Omental fat pad (tissue), 4 donors: Measurements from ENCODE around the gene PYGL. TPM values are rescaled to one million over a fixed set of nuclear protein-coding genes. Genes with fewer than 3 reads are reported as not detected.
"Not testable (repeated sequence)": the region's sequence is repeated elsewhere in the genome, so short reads cannot be mapped to it uniquely, and the experiment has no call there.

Experiments used
- ATAC-seq: fragments of 150-250 bp; one replicate; pipeline ENCODE4 v1.9.1; 2016; ENCODE audit warnings: mild to moderate bottlenecking, moderate library complexity; ENCODE audit not compliant: low FRiP score
- DNase-seq: peaks from one replicate; pipeline ENCODE4 v3.0.0-alpha.2; 2019; ENCODE audit warnings: low spot score
- CTCF ChIP-seq, 3 donors: fragments of 450-650 bp; IDR thresholded peaks; one replicate each; pipeline ENCODE4 v1.5.1; 2016 to 2017; ENCODE audit warnings: antibody characterized with exemption in 3 of 3, mild to moderate bottlenecking in 3 of 3, moderate library complexity in 2 of 3
- total RNA-seq, 4 donors: library from RNA; depleted of rRNA; stranded (reverse); fragments of >200 nt; gene quantifications; one replicate each; pipeline ENCODE4 v1.1.0, GENCODE V29; 2016

PYGL gene
- total RNA-seq, 4 donors from 2014 or later, result 91.0 to 177 (median 117) TPM

- TF ChIP-seq CTCF (IDR thresholded peaks at IDR 0.05), result no peak
- no peak for ATAC-seq
- no peak for DNase-seq
Measured at GRCh38 chr14:50967103-50967502, 22.8 kb upstream of the PYGL start.

GRCh38 chr14:50964683-50965390, 20.6 kb upstream of the PYGL start:
- DNase-seq, result peak; percentile 48
- no peak for TF ChIP-seq CTCF (IDR thresholded peaks at IDR 0.05)
- peak; percentile 69 for ATAC-seq

GRCh38 chr14:50963919-50964318, 19.6 kb upstream of the PYGL start:
- ATAC-seq, result no peak

GRCh38 chr14:50961605-50962221, 17.4 kb upstream of the PYGL start:
- DNase-seq (no peak), ATAC-seq (peak; percentile 30)
- TF ChIP-seq CTCF (IDR thresholded peaks at IDR 0.05), result no peak

More at GRCh38 chr14:50963919-50964318, 19.6 kb upstream of the PYGL start:
- no peak for TF ChIP-seq CTCF (IDR thresholded peaks at IDR 0.05)
- no peak for DNase-seq

- peak; percentile 48 for ATAC-seq
Measured at GRCh38 chr14:50957296-50957695, 13.0 kb upstream of the PYGL start.

GRCh38 chr14:50956421-50956820, 12.1 kb upstream of the PYGL start:
- not testable (repeated sequence) for DNase-seq, ATAC-seq

More at GRCh38 chr14:50957296-50957695, 13.0 kb upstream of the PYGL start:
- DNase-seq, result no peak
- no peak for TF ChIP-seq CTCF (IDR thresholded peaks at IDR 0.05)

- ATAC-seq (peak; percentile 91), DNase-seq (no peak)
Measured at GRCh38 chr14:50955373-50956043, 11.2 kb upstream of the PYGL start.

More at GRCh38 chr14:50955373-50956043, 11.2 kb upstream of the PYGL start:
- TF ChIP-seq CTCF (IDR thresholded peaks at IDR 0.05), result no peak
